ENCODE data around the gene RILPL2. TPM values are rescaled to one million over a fixed set of nuclear protein-coding genes. Genes with fewer than 3 reads are reported as not detected.
A peak's percentile ranks its signal among the peaks of the same experiment; 100 is the strongest.
"Not testable (repeated sequence)": the region's sequence is repeated elsewhere in the genome, so short reads cannot be mapped to it uniquely, and the experiment has no call there.

Gene RILPL2
- total and polyA plus RNA-seq, 2 experiments from 2014 or later = 1.4 to 2.0 TPM

DNA sequence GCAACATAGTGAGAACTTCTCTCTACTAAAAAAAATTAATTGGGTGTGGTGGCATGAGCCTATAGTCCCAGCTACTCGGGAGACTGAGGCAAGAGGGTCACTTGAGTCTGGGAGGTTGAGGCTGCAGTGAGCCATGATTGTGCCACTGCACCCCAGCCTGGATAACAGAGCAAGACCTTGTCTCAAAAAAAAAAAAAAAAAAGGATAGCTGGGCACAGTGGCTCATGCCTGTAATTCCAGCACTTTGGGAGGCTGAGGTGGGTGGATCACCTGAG lies 15.7 kb upstream of the RILPL2 start:
- H3K4me3 ChIP-seq; H3K36me3 Mint-ChIP-seq (ENCODE audit: low read depth); H3K27ac Mint-ChIP-seq; H3K36me3 ChIP-seq (ENCODE audit: insufficient read depth); H3K79me2 ChIP-seq (replicated peaks; ENCODE audit: insufficient read depth); H3K27me3 ChIP-seq (ENCODE audit: insufficient read depth); DNase-seq (ENCODE audit: low spot score); H3K4me1 Mint-ChIP-seq; H3K4me1 ChIP-seq (ENCODE audit: insufficient read depth); H3K4me2 ChIP-seq; H3K4me3 Mint-ChIP-seq; H3K9me3 Mint-ChIP-seq; H3K27ac ChIP-seq (ENCODE audit: low read depth); H3F3A ChIP-seq (replicated peaks; ENCODE audit: low read depth); H3K9me2 ChIP-seq (ENCODE audit: insufficient read depth); H4K20me1 ChIP-seq (replicated peaks; ENCODE audit: insufficient read depth); ATAC-seq: not testable (repeated sequence)
- 0 out of 2 replicates have a peak overlapping the region, but pooled peaks have one; percentile 59 for H2AFZ ChIP-seq
- peaks cover 11% of the 10 kb centered on the region for H3K27me3 Mint-ChIP-seq (ENCODE audit: insufficient read depth, low read depth, poor library complexity)

DNA sequence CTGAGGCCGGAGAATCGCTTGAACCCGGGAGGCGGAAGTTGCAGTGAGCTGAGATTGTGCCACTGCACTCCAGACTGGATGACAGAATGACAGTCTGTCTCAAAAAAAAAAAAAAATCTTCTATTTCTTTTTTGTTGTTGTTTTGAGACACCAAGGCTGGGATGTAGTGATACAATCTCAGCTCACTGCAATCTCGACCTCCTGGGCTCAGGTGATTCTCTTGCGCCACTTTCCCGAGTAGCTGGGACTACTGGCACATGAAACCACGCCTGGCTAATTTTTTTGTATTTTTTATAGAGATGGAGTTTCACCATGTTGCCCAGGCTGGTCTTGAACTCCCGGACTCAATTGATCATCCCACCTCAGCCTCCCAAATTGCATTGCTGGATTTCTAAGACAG lies 14.2 kb upstream of the RILPL2 start:
- Histone ChIP-seq H4K20me1 (replicated peaks; ENCODE audit: insufficient read depth) (no peaks in the 10 kb centered on the region), H3K27me3 (ENCODE audit: insufficient read depth) (no peaks in the 10 kb centered on the region), H3K4me1 (ENCODE audit: insufficient read depth) (peaks cover 7% of the 10 kb centered on the region), H3K9me2 (ENCODE audit: insufficient read depth) (no peaks in the 10 kb centered on the region), H2AFZ (no peak overlapping the region), H3K4me2 (no peak overlapping the region), H3K36me3 (ENCODE audit: insufficient read depth) (no peaks in the 10 kb centered on the region), H3K27ac (ENCODE audit: low read depth) (no peak overlapping the region), H3K4me3 (no peak overlapping the region), H3F3A (replicated peaks; ENCODE audit: low read depth) (0 out of 2 replicates have a peak, but pooled peaks cover 3% of the 10 kb centered on the region), H3K79me2 (replicated peaks; ENCODE audit: insufficient read depth) (no peaks in the 10 kb centered on the region)
- ATAC-seq (no peak), DNase-seq (ENCODE audit: low spot score) (no peak)
- no peak overlapping the region for H3K27ac Mint-ChIP-seq
- no peaks in the 10 kb centered on the region for H3K36me3 Mint-ChIP-seq (ENCODE audit: low read depth)
- no peaks in the 10 kb centered on the region for H3K9me3 Mint-ChIP-seq
- peaks cover 11% of the 10 kb centered on the region for H3K27me3 Mint-ChIP-seq (ENCODE audit: insufficient read depth, low read depth, poor library complexity)
- H3K4me3 Mint-ChIP-seq = no peak overlapping the region
- peaks cover 5% of the 10 kb centered on the region; the same call in 2 of the 3 replicates for H3K4me1 Mint-ChIP-seq
- no peak for TF ChIP-seq EZH2phosphoT487 (IDR thresholded peaks at IDR 0.05; ENCODE audit: unreplicated experiment)
- TF ChIP-seq, protein P1, sequence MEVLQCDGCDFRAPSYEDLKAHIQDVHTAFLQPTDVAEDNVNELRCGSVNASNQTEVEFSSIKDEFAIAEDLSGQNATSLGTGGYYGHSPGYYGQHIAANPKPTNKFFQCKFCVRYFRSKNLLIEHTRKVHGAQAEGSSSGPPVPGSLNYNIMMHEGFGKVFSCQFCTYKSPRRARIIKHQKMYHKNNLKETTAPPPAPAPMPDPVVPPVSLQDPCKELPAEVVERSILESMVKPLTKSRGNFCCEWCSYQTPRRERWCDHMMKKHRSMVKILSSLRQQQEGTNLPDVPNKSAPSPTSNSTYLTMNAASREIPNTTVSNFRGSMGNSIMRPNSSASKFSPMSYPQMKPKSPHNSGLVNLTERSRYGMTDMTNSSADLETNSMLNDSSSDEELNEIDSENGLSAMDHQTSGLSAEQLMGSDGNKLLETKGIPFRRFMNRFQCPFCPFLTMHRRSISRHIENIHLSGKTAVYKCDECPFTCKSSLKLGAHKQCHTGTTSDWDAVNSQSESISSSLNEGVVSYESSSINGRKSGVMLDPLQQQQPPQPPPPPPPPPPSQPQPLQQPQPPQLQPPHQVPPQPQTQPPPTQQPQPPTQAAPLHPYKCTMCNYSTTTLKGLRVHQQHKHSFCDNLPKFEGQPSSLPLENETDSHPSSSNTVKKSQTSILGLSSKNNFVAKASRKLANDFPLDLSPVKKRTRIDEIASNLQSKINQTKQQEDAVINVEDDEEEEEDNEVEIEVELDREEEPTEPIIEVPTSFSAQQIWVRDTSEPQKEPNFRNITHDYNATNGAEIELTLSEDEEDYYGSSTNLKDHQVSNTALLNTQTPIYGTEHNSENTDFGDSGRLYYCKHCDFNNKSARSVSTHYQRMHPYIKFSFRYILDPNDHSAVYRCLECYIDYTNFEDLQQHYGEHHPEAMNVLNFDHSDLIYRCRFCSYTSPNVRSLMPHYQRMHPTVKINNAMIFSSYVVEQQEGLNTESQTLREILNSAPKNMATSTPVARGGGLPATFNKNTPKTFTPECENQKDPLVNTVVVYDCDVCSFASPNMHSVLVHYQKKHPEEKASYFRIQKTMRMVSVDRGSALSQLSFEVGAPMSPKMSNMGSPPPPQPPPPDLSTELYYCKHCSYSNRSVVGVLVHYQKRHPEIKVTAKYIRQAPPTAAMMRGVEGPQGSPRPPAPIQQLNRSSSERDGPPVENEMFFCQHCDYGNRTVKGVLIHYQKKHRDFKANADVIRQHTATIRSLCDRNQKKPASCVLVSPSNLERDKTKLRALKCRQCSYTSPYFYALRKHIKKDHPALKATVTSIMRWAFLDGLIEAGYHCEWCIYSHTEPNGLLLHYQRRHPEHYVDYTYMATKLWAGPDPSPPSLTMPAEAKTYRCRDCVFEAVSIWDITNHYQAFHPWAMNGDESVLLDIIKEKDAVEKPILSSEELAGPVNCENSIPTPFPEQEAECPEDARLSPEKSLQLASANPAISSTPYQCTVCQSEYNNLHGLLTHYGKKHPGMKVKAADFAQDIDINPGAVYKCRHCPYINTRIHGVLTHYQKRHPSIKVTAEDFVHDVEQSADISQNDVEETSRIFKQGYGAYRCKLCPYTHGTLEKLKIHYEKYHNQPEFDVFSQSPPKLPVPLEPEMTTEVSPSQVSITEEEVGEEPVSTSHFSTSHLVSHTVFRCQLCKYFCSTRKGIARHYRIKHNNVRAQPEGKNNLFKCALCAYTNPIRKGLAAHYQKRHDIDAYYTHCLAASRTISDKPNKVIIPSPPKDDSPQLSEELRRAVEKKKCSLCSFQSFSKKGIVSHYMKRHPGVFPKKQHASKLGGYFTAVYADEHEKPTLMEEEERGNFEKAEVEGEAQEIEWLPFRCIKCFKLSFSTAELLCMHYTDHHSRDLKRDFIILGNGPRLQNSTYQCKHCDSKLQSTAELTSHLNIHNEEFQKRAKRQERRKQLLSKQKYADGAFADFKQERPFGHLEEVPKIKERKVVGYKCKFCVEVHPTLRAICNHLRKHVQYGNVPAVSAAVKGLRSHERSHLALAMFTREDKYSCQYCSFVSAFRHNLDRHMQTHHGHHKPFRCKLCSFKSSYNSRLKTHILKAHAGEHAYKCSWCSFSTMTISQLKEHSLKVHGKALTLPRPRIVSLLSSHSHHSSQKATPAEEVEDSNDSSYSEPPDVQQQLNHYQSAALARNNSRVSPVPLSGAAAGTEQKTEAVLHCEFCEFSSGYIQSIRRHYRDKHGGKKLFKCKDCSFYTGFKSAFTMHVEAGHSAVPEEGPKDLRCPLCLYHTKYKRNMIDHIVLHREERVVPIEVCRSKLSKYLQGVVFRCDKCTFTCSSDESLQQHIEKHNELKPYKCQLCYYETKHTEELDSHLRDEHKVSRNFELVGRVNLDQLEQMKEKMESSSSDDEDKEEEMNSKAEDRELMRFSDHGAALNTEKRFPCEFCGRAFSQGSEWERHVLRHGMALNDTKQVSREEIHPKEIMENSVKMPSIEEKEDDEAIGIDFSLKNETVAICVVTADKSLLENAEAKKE (CRISPR knock-in tag; IDR thresholded peaks at IDR 0.05) = no peak
- TF ChIP-seq, protein P2, sequence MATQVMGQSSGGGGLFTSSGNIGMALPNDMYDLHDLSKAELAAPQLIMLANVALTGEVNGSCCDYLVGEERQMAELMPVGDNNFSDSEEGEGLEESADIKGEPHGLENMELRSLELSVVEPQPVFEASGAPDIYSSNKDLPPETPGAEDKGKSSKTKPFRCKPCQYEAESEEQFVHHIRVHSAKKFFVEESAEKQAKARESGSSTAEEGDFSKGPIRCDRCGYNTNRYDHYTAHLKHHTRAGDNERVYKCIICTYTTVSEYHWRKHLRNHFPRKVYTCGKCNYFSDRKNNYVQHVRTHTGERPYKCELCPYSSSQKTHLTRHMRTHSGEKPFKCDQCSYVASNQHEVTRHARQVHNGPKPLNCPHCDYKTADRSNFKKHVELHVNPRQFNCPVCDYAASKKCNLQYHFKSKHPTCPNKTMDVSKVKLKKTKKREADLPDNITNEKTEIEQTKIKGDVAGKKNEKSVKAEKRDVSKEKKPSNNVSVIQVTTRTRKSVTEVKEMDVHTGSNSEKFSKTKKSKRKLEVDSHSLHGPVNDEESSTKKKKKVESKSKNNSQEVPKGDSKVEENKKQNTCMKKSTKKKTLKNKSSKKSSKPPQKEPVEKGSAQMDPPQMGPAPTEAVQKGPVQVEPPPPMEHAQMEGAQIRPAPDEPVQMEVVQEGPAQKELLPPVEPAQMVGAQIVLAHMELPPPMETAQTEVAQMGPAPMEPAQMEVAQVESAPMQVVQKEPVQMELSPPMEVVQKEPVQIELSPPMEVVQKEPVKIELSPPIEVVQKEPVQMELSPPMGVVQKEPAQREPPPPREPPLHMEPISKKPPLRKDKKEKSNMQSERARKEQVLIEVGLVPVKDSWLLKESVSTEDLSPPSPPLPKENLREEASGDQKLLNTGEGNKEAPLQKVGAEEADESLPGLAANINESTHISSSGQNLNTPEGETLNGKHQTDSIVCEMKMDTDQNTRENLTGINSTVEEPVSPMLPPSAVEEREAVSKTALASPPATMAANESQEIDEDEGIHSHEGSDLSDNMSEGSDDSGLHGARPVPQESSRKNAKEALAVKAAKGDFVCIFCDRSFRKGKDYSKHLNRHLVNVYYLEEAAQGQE (IDR thresholded peaks at IDR 0.05; ENCODE audit: unreplicated experiment) = no peak
- no peak for TF ChIP-seq ZNF331 (CRISPR knock-in tag; IDR thresholded peaks at IDR 0.05; ENCODE audit: low read depth)
- TF ChIP-seq NANOG (IDR thresholded peaks at IDR 0.05; ENCODE audit: borderline replicate concordance) = no peak
- TF ChIP-seq, protein P3, sequence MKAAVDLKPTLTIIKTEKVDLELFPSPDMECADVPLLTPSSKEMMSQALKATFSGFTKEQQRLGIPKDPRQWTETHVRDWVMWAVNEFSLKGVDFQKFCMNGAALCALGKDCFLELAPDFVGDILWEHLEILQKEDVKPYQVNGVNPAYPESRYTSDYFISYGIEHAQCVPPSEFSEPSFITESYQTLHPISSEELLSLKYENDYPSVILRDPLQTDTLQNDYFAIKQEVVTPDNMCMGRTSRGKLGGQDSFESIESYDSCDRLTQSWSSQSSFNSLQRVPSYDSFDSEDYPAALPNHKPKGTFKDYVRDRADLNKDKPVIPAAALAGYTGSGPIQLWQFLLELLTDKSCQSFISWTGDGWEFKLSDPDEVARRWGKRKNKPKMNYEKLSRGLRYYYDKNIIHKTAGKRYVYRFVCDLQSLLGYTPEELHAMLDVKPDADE (IDR thresholded peaks at IDR 0.05) = no peak
- TF ChIP-seq, protein P4, sequence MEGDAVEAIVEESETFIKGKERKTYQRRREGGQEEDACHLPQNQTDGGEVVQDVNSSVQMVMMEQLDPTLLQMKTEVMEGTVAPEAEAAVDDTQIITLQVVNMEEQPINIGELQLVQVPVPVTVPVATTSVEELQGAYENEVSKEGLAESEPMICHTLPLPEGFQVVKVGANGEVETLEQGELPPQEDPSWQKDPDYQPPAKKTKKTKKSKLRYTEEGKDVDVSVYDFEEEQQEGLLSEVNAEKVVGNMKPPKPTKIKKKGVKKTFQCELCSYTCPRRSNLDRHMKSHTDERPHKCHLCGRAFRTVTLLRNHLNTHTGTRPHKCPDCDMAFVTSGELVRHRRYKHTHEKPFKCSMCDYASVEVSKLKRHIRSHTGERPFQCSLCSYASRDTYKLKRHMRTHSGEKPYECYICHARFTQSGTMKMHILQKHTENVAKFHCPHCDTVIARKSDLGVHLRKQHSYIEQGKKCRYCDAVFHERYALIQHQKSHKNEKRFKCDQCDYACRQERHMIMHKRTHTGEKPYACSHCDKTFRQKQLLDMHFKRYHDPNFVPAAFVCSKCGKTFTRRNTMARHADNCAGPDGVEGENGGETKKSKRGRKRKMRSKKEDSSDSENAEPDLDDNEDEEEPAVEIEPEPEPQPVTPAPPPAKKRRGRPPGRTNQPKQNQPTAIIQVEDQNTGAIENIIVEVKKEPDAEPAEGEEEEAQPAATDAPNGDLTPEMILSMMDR (conservative IDR thresholded peaks at IDR 0.05; ENCODE audit: low read depth in 2 of 2) = no peak
- TF ChIP-seq EZH2 (IDR thresholded peaks at IDR 0.05; ENCODE audit: low read depth, unreplicated experiment) = no peak
- TF ChIP-seq ZNF114 (CRISPR knock-in tag; IDR thresholded peaks at IDR 0.05) = no peak
- no peak for TF ChIP-seq JUNB (IDR thresholded peaks at IDR 0.05; ENCODE audit: unreplicated experiment)
- TF ChIP-seq POLR2AphosphoS5 (IDR thresholded peaks at IDR 0.05; ENCODE audit: low read depth) = no peak

All from GM23338 (cell line).